Testis (tissue), 2 donors: Measurements from ENCODE around the gene ARHGAP25.

Source experiments
- CTCF ChIP-seq, 3 experiments: fragments of 450-650 bp in 2 of 3; fragments of 200-600 bp in 1 of 3; sonication (generic) in 1 of 3; IDR thresholded peaks; one replicate each; pipeline ENCODE4 v1.5.1; 2016 to 2019; ENCODE audit warnings: antibody characterized with exemption in 3 of 3, mild to moderate bottlenecking in 2 of 3, moderate library complexity in 1 of 3
- POLR2A ChIP-seq: fragments of 450-650 bp; IDR thresholded peaks from one replicate; pipeline ENCODE4 v1.6.1; 2017; ENCODE audit warnings: antibody characterized with exemption, mild to moderate bottlenecking, moderate library complexity

DNA sequence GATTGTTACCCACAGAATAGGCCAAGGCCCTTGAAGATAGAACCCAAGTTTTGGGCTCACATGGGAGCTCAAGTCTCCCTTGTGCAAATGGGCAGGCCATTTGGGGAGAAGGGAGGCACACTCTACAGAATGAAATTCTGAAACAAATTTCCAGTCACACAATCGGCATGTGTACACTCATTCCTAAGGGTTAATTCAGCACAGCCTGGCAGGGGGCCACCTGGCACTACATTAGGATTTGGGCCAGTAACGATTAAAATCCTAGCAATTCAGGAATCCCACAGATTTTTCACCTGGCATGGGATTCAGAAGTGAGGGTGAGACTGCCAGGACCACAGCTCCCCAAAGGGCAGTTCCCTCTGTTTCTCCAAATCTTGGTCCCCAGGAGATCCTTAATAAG lies 90.2 kb downstream of the ARHGAP25 start:
- TF ChIP-seq CTCF (IDR thresholded peaks at IDR 0.05): no peak
- TF ChIP-seq POLR2A: no peak
